Endodermal cell (in vitro differentiated cells): ENCODE data around the gene SPNS2. TPM values are rescaled to one million over a fixed set of nuclear protein-coding genes. Genes with fewer than 3 reads are reported as not detected.
A peak's percentile ranks its signal among the peaks of the same experiment; 100 is the strongest.

ENCODE experiments used
- DNase-seq: peaks from one replicate; pipeline ENCODE4 v3.0.0-alpha.2; 2017
- H3K27ac ChIP-seq: 2 replicates; pipeline ENCODE4 v1.5.1; 2013; ENCODE audit warnings: mild to moderate bottlenecking, low read depth, low read length, moderate library complexity
- H3K27me3 ChIP-seq: 2 replicates; pipeline ENCODE4 v1.6.1; 2013; ENCODE audit warnings: mild to moderate bottlenecking, low read length, moderate library complexity; ENCODE audit not compliant: insufficient read depth, control insufficient read depth, poor library complexity, severe bottlenecking
- H3K36me3 ChIP-seq: 2 replicates; pipeline ENCODE4 v1.7.0; 2013; ENCODE audit warnings: mild to moderate bottlenecking, low read length, moderate library complexity; ENCODE audit not compliant: control insufficient read depth, insufficient read depth
- H3K4me1 ChIP-seq: one replicate; pipeline ENCODE4 v1.7.0; 2013; ENCODE audit warnings: low read length; ENCODE audit not compliant: control insufficient read depth, insufficient read depth
- H3K4me3 ChIP-seq: 2 replicates; pipeline ENCODE4 v1.5.1; 2013; ENCODE audit warnings: mild to moderate bottlenecking, low read length, moderate library complexity
- H3K9ac ChIP-seq: 2 replicates; pipeline ENCODE4 v1.6.1; 2013; ENCODE audit warnings: mild to moderate bottlenecking, low read length, moderate library complexity; ENCODE audit not compliant: poor library complexity, severe bottlenecking; ENCODE audit errors: extremely low read depth
- H3K9me3 ChIP-seq: 2 replicates; pipeline ENCODE4 v1.6.1; 2013; ENCODE audit warnings: mild to moderate bottlenecking, low read length, moderate library complexity; ENCODE audit not compliant: control insufficient read depth
- H3K27ac Mint-ChIP-seq: 2 replicates; pipeline ENCODE4 v1.8.0; 2020; ENCODE audit warnings: mixed read lengths
- H3K27me3 Mint-ChIP-seq: 2 replicates; pipeline ENCODE4 v1.8.0; 2021; ENCODE audit warnings: mild to moderate bottlenecking, mixed read lengths; ENCODE audit not compliant: insufficient read depth
- H3K36me3 Mint-ChIP-seq: 2 replicates; pipeline ENCODE4 v1.8.0; 2020; ENCODE audit warnings: low read depth, mixed read lengths
- H3K4me1 Mint-ChIP-seq: 2 replicates; pipeline ENCODE4 v1.8.0; 2020; ENCODE audit warnings: mixed read lengths
- H3K4me3 Mint-ChIP-seq: 2 replicates; pipeline ENCODE4 v1.8.0; 2020; ENCODE audit warnings: mild to moderate bottlenecking, moderate library complexity, mixed read lengths
- H3K9me3 Mint-ChIP-seq: 2 replicates; pipeline ENCODE4 v1.8.0; 2020; ENCODE audit warnings: mild to moderate bottlenecking, mixed read lengths
- CTCF ChIP-seq: fragments of 200-600 bp; sonication (generic); conservative IDR thresholded peaks from 2 replicates; pipeline ENCODE4 v1.5.0; 2021; ENCODE audit warnings: antibody characterized with exemption, mild to moderate bottlenecking
- WGBS, 2 experiments: methylation state at CpG; one replicate each; pipeline versions ENCODE4 v1.1.5 to v1.1.7; 2013; ENCODE audit warnings: missing lambda C conversion rate in 2 of 2, mixed read lengths in 1 of 2; ENCODE audit not compliant: insufficient coverage in 1 of 2, insufficient read length in 1 of 2; 5-methylcytosine and 5-hydroxymethylcytosine counted together
- total RNA-seq, 2 donors: library from RNA; stranded (reverse); fragmentation: NEBNext Ultra II Directional in 1 of 2; extraction: Animal tissue kit (Norgen Biotek cat#: 25700) in 1 of 2; gene quantifications; 2 replicates in 1 of 2; 3 replicates in 1 of 2; pipeline ENCODE4 v1.2.1, GENCODE V29; 2021

SPNS2 gene
- total RNA-seq, 2 donors from 2014 or later = 0.09 TPM; not detected in 1

- H3K4me3 Mint-ChIP-seq = no peak overlapping the region
- Histone ChIP-seq H3K9ac (no peak overlapping the region), H3K36me3 (peaks cover 10% of the 10 kb centered on the region), H3K27ac (no peak overlapping the region), H3K4me1 (no peaks in the 10 kb centered on the region), H3K4me3 (no peak overlapping the region), H3K9me3 (no peaks in the 10 kb centered on the region), H3K27me3 (no peaks in the 10 kb centered on the region)
- no peaks in the 10 kb centered on the region for H3K9me3 Mint-ChIP-seq
- peaks cover 5% of the 10 kb centered on the region for H3K4me1 Mint-ChIP-seq
- peaks cover 7% of the 10 kb centered on the region for H3K36me3 Mint-ChIP-seq
- H3K27ac Mint-ChIP-seq = no peak overlapping the region
- H3K27me3 Mint-ChIP-seq = peaks cover 39% of the 10 kb centered on the region
- TF ChIP-seq CTCF = no peak
- DNase-seq = peak; percentile 75
- 85 to 89% methylated on average over 13 to 27 of the region's 27 CpGs for WGBS, 2 experiments
Observed at GRCh38 chr17:4534928-4535666, 36.4 kb downstream of the SPNS2 start.

DNA sequence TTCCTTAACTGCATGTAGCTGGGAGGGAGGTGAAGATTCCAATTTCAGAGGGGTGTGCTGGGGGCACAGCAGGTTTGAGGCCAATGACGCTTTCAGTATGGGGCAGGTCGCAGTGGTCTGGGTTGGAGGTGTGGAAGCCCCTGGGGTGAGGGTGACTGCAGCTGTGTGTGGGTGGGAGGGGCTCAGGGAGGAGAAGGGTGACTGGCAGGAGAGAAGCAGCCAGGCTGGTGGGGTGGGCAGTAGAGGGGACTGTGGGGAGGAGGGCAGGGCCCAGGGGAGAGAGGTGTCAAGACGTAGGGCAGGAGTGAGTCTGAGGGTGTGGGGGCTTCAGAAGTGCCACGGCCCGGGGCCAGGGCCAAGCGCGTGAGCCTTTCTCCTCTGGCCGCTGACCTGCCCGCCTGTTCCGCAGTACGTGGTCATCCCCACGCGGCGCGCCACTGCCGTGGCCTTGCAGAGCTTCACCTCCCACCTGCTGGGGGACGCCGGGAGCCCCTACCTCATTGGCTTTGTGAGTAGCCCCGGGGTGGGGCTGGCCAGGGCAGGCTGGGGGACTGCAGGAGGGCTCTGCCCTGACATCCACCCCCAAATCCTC lies 37.1 kb downstream of the SPNS2 start:
- Mint-ChIP-seq H3K9me3 (no peaks in the 10 kb centered on the region), H3K4me3 (peak overlapping the region; percentile 9), H3K27ac (no peak overlapping the region), H3K4me1 (peaks cover 5% of the 10 kb centered on the region), H3K27me3 (peaks cover 33% of the 10 kb centered on the region), H3K36me3 (peaks cover 7% of the 10 kb centered on the region)
- Histone ChIP-seq H3K36me3 (peaks cover 10% of the 10 kb centered on the region), H3K9ac (no peak overlapping the region), H3K27ac (no peak overlapping the region), H3K4me1 (no peaks in the 10 kb centered on the region), H3K4me3 (no peak overlapping the region), H3K27me3 (no peaks in the 10 kb centered on the region), H3K9me3 (no peaks in the 10 kb centered on the region)
- DNase-seq = peak; percentile 83
- 74 to 81% methylated on average over 6 to 19 of the region's 19 CpGs for WGBS, 2 experiments
- no peak for TF ChIP-seq CTCF

DNA sequence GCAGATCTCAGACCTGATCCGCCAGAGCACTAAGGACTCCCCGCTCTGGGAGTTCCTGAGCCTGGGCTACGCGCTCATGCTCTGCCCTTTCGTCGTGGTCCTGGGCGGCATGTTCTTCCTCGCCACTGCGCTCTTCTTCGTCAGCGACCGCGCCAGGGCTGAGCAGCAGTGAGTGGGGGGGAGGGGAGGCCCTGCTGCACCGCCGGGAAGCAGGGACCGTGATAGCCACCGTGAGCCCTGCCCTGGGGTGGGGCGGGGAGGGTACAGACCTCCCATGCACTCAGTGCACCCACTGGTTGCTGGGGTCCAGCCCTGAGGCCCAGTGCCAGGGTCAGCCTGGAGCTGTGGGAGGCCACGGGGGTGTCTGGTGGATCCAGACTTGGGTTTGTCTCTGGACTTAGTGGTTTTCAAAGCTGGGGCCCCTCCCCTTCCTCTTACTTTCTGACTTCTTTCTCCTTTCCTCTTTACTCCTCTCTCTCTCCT lies 37.6 kb downstream of the SPNS2 start:
- no peak overlapping the region for H3K4me3 ChIP-seq
- peaks cover 10% of the 10 kb centered on the region for H3K36me3 ChIP-seq
- H3K27ac ChIP-seq = no peak overlapping the region
- H3K4me1 ChIP-seq = no peaks in the 10 kb centered on the region
- WGBS, 2 experiments = 55 to 69% methylated on average over 5 to 19 of the region's 19 CpGs
- no peak overlapping the region for H3K9ac ChIP-seq
- no peaks in the 10 kb centered on the region for H3K9me3 ChIP-seq
- Mint-ChIP-seq H3K4me3 (peak overlapping the region; percentile 9), H3K36me3 (peaks cover 10% of the 10 kb centered on the region), H3K4me1 (peaks cover 5% of the 10 kb centered on the region), H3K9me3 (no peaks in the 10 kb centered on the region), H3K27me3 (peaks cover 28% of the 10 kb centered on the region), H3K27ac (no peak overlapping the region)
- no peak for DNase-seq
- no peak for TF ChIP-seq CTCF
- no peaks in the 10 kb centered on the region for H3K27me3 ChIP-seq
